Natural killer cell treated with Interleukin-12 subunit alpha and Interleukin-12 subunit beta and Interleukin-15 and Interleukin-18, amount 100 ng/mL, for 72 hours (primary cell): ENCODE data around the gene PPP2R2B. TPM values are rescaled to one million over a fixed set of nuclear protein-coding genes. Genes with fewer than 3 reads are reported as not detected.

Experiments
- ATAC-seq, 2 donors: fragments of 150-1000 bp; cut with Tn5 transposase in 1 of 2; sonication (Bioruptor Pico), chemical (Tn5 transposase) in 1 of 2; 2 replicates each; pipeline ENCODE4 v1.10.0; 2021
- DNase-seq: peaks from one replicate; pipeline ENCODE4 v3.0.0; 2022; ENCODE audit warnings: low spot score
- H3K27ac Mint-ChIP-seq, 2 donors: 1 replicate in 1 of 2; 2 replicates in 1 of 2; pipeline ENCODE4 v1.8.0; 2022; ENCODE audit warnings: mixed read lengths in 2 of 2, mild to moderate bottlenecking in 1 of 2, moderate library complexity in 1 of 2
- H3K27me3 Mint-ChIP-seq, 2 donors: 1 replicate in 1 of 2; 2 replicates in 1 of 2; pipeline ENCODE4 v1.8.0; 2022; ENCODE audit warnings: mixed read lengths in 2 of 2
- H3K36me3 Mint-ChIP-seq: one replicate; pipeline ENCODE4 v1.8.0; 2022; ENCODE audit warnings: mixed read lengths
- H3K4me1 Mint-ChIP-seq, 2 donors: 1 replicate in 1 of 2; 2 replicates in 1 of 2; pipeline ENCODE4 v1.8.0; 2022; ENCODE audit warnings: low read depth in 2 of 2, mixed read lengths in 2 of 2, mild to moderate bottlenecking in 1 of 2
- H3K4me3 Mint-ChIP-seq: one replicate; pipeline ENCODE4 v1.8.0; 2022; ENCODE audit warnings: mixed read lengths
- H3K9me3 Mint-ChIP-seq: 2 replicates; pipeline ENCODE4 v1.8.0; 2022; ENCODE audit warnings: mixed read lengths
- total RNA-seq, 2 donors: library from RNA; stranded (reverse); gene quantifications; one replicate each; pipeline ENCODE4 v1.2.3, GENCODE V29; 2022

PPP2R2B gene
- total RNA-seq, 2 donors from 2014 or later, result 12.6 to 20.0 TPM

GRCh38 chr5:146721073-146721815, 157.3 kb downstream of the PPP2R2B start:
- H3K4me1 Mint-ChIP-seq, result peaks cover 13 to 31% of the 10 kb centered on the region in 2 donors
- H3K9me3 Mint-ChIP-seq, result no peaks in the 10 kb centered on the region
- H3K27me3 Mint-ChIP-seq, result no peaks in the 10 kb centered on the region
- ATAC-seq (no peak), DNase-seq (no peak)
- no peaks in the 10 kb centered on the region for H3K36me3 Mint-ChIP-seq
- H3K4me3 Mint-ChIP-seq, result no peak overlapping the region
- H3K27ac Mint-ChIP-seq, result no peak overlapping the region

- Mint-ChIP-seq H3K4me3 (peak overlapping the region; percentile 56), H3K9me3 (no peaks in the 10 kb centered on the region), H3K27me3 (no peaks in the 10 kb centered on the region), H3K36me3 (no peaks in the 10 kb centered on the region), H3K27ac (no peak overlapping the region), H3K4me1 (peaks cover 13 to 31% of the 10 kb centered on the region in 2 donors)
- ATAC-seq (peak; percentile 32 to 86), DNase-seq (no peak)
Measured at GRCh38 chr5:146720107-146720506, 158.4 kb downstream of the PPP2R2B start.

- no peak for DNase-seq
- Mint-ChIP-seq H3K36me3 (no peaks in the 10 kb centered on the region), H3K4me3 (no peak overlapping the region), H3K9me3 (no peaks in the 10 kb centered on the region), H3K4me1 (peaks cover 13 to 31% of the 10 kb centered on the region in 2 donors), H3K27me3 (no peaks in the 10 kb centered on the region), H3K27ac (no peak overlapping the region)
- ATAC-seq, result peak in 1 of 2 donors; percentile 53
Measured at GRCh38 chr5:146719179-146719578, 159.4 kb downstream of the PPP2R2B start.

- H3K9me3 Mint-ChIP-seq, result no peaks in the 10 kb centered on the region
- no peak for DNase-seq
- ATAC-seq, result no peak
Measured at GRCh38 chr5:146718609-146719008, 159.9 kb downstream of the PPP2R2B start.

GRCh38 chr5:146717951-146718350, 160.6 kb downstream of the PPP2R2B start:
- ATAC-seq (no peak), DNase-seq (no peak)
- Mint-ChIP-seq H3K4me3 (no peak overlapping the region), H3K27me3 (no peaks in the 10 kb centered on the region), H3K4me1 (peaks cover 10 to 26% of the 10 kb centered on the region in 2 donors), H3K27ac (no peak overlapping the region), H3K9me3 (no peaks in the 10 kb centered on the region), H3K36me3 (no peaks in the 10 kb centered on the region)

More at GRCh38 chr5:146718609-146719008, 159.9 kb downstream of the PPP2R2B start:
- Mint-ChIP-seq H3K4me1 (peaks cover 11 to 28% of the 10 kb centered on the region in 2 donors), H3K36me3 (no peaks in the 10 kb centered on the region), H3K4me3 (no peak overlapping the region), H3K27ac (no peak overlapping the region), H3K27me3 (no peaks in the 10 kb centered on the region)

- Mint-ChIP-seq H3K27ac (no peak overlapping the region), H3K4me3 (no peak overlapping the region), H3K4me1 (peaks cover 7 to 19% of the 10 kb centered on the region in 2 donors), H3K27me3 (no peaks in the 10 kb centered on the region), H3K9me3 (no peaks in the 10 kb centered on the region), H3K36me3 (no peaks in the 10 kb centered on the region)
- DNase-seq (no peak), ATAC-seq (no peak)
Measured at GRCh38 chr5:146716636-146717035, 161.9 kb downstream of the PPP2R2B start.

- Mint-ChIP-seq H3K9me3 (peaks cover 3% of the 10 kb centered on the region), H3K27me3 (no peaks in the 10 kb centered on the region), H3K4me1 (peaks cover 7 to 13% of the 10 kb centered on the region in 2 donors), H3K36me3 (peaks cover 5% of the 10 kb centered on the region), H3K27ac (no peak overlapping the region), H3K4me3 (no peak overlapping the region)
- no peak for DNase-seq
- no peak for ATAC-seq
Measured at GRCh38 chr5:146710348-146710747, 168.2 kb downstream of the PPP2R2B start.

GRCh38 chr5:146707316-146707715, 171.2 kb downstream of the PPP2R2B start:
- H3K36me3 Mint-ChIP-seq, result peaks cover 5% of the 10 kb centered on the region
- peaks cover 3% of the 10 kb centered on the region for H3K9me3 Mint-ChIP-seq
- H3K4me3 Mint-ChIP-seq, result no peak overlapping the region
- H3K27ac Mint-ChIP-seq, result no peak overlapping the region
- no peaks in the 10 kb centered on the region for H3K27me3 Mint-ChIP-seq
- ATAC-seq (no peak), DNase-seq (no peak)
- H3K4me1 Mint-ChIP-seq, result peaks cover 31 to 34% of the 10 kb centered on the region in 2 donors

GRCh38 chr5:146706321-146706972, 172.1 kb downstream of the PPP2R2B start:
- DNase-seq, result no peak
- H3K9me3 Mint-ChIP-seq, result peaks cover 3% of the 10 kb centered on the region
- H3K4me1 Mint-ChIP-seq, result peaks cover 31 to 34% of the 10 kb centered on the region in 2 donors
- no peak overlapping the region for H3K4me3 Mint-ChIP-seq
- no peaks in the 10 kb centered on the region for H3K27me3 Mint-ChIP-seq
- ATAC-seq, result no peak
- H3K27ac Mint-ChIP-seq, result no peak overlapping the region
- H3K36me3 Mint-ChIP-seq, result peaks cover 5% of the 10 kb centered on the region

GRCh38 chr5:146704949-146705665, 173.4 kb downstream of the PPP2R2B start:
- Mint-ChIP-seq H3K36me3 (peaks cover 5% of the 10 kb centered on the region), H3K4me1 (peaks cover 26 to 27% of the 10 kb centered on the region in 2 donors), H3K27me3 (no peaks in the 10 kb centered on the region), H3K9me3 (no peaks in the 10 kb centered on the region), H3K4me3 (no peak overlapping the region), H3K27ac (no peak overlapping the region)
- DNase-seq, result no peak
- no peak for ATAC-seq

- Mint-ChIP-seq H3K4me3 (no peak overlapping the region), H3K27ac (peak overlapping the region in 1 of 2 donors; percentile 56)
Measured at GRCh38 chr5:146703899-146704298, 174.7 kb downstream of the PPP2R2B start.

GRCh38 chr5:146703499-146703898, 175.1 kb downstream of the PPP2R2B start:
- DNase-seq, result no peak
- ATAC-seq, result no peak
- Mint-ChIP-seq H3K4me3 (no peak overlapping the region), H3K27ac (peak overlapping the region in 1 of 2 donors; percentile 56), H3K4me1 (peaks cover 22 to 26% of the 10 kb centered on the region in 2 donors), H3K27me3 (no peaks in the 10 kb centered on the region), H3K9me3 (no peaks in the 10 kb centered on the region), H3K36me3 (peaks cover 5% of the 10 kb centered on the region)

More at GRCh38 chr5:146703899-146704298, 174.7 kb downstream of the PPP2R2B start:
- Mint-ChIP-seq H3K36me3 (peaks cover 5% of the 10 kb centered on the region), H3K27me3 (no peaks in the 10 kb centered on the region), H3K4me1 (peaks cover 22 to 26% of the 10 kb centered on the region in 2 donors), H3K9me3 (no peaks in the 10 kb centered on the region)
- ATAC-seq, result no peak
- DNase-seq, result no peak

GRCh38 chr5:146699664-146700418, 178.7 kb downstream of the PPP2R2B start:
- no peak overlapping the region for H3K27ac Mint-ChIP-seq
- DNase-seq, result no peak
- peaks cover 22 to 26% of the 10 kb centered on the region in 2 donors for H3K4me1 Mint-ChIP-seq
- no peak overlapping the region for H3K4me3 Mint-ChIP-seq
- no peaks in the 10 kb centered on the region for H3K27me3 Mint-ChIP-seq
- no peaks in the 10 kb centered on the region for H3K36me3 Mint-ChIP-seq
- ATAC-seq, result no peak
- no peaks in the 10 kb centered on the region for H3K9me3 Mint-ChIP-seq
